Mucosa of descending colon (tissue), 3 donors: ENCODE results near the gene LOXL1. TPM values are rescaled to one million over a fixed set of nuclear protein-coding genes. Genes with fewer than 3 reads are reported as not detected.

Experiments
- ATAC-seq: fragments of 200-7000 bp; cut with Tn5 transposase; one replicate; pipeline ENCODE4 v1.9.1; 2020; ENCODE audit warnings: mild to moderate bottlenecking, moderate library complexity
- DNase-seq, 3 donors: peaks; one replicate each; pipeline ENCODE4 v3.0.0-alpha.2; 2020
- H3K36me3 ChIP-seq: fragments of 200-600 bp; one replicate; pipeline ENCODE4 v1.8.0; 2021; ENCODE audit warnings: low read depth, mild to moderate bottlenecking
- H3K4me1 ChIP-seq: fragments of 200-600 bp; one replicate; pipeline ENCODE4 v1.8.0; 2021; ENCODE audit warnings: low read depth, mild to moderate bottlenecking
- H3K4me3 ChIP-seq: fragments of 200-600 bp; one replicate; pipeline ENCODE4 v1.8.0; 2021; ENCODE audit warnings: mild to moderate bottlenecking
- H3K9me3 ChIP-seq: fragments of 200-600 bp; one replicate; pipeline ENCODE4 v1.8.0; 2021; ENCODE audit warnings: mild to moderate bottlenecking
- CTCF ChIP-seq: fragments of 200-600 bp; IDR thresholded peaks from one replicate; pipeline ENCODE4 v1.8.0; 2022; ENCODE audit warnings: antibody characterized with exemption, mild to moderate bottlenecking
- intact Hi-C, 2 donors: fragments of 100-400 bp; cut with DNase I in 1 of 2; cut with micrococcal nuclease in 1 of 2; formaldehyde crosslinking; loops; one replicate each; pipeline versions ENCODE4 v1.11.0 to v1.11.1; 2022; cut with DNase I, micrococcal nuclease
- total RNA-seq, 3 donors: library from RNA; stranded (reverse); fragmentation: NEBNext Ultra II Directional in 2 of 3; extraction: Animal tissue kit (Norgen Biotek cat#: 25700) in 2 of 3; gene quantifications; one replicate each; pipeline versions ENCODE4 v1.2.1 to v1.2.4, GENCODE V29; 2021 to 2023
- donor health status: DM: no; HTN: no; CAD: no; lungs with moderate emphysema.
- donor health status: DM: no; HTN: no; CAD: no.
- donor health status: DM: no; HTN: yes; CAD: no.

LOXL1 gene
- total RNA-seq, 3 donors from 2014 or later, result 0.87 to 7.9 (median 5.1) TPM

GRCh38 chr15:73908030-73908821 lies 18.0 kb upstream of the LOXL1 start:
- intact Hi-C loops, result no loop called here
- Histone ChIP-seq H3K9me3 (no peaks in the 10 kb centered on the region), H3K4me3 (no peak overlapping the region), H3K36me3 (no peaks in the 10 kb centered on the region), H3K4me1 (no peaks in the 10 kb centered on the region)
- ATAC-seq (peak; percentile 96), DNase-seq (peak; percentile 75 to 92 (median 85))
- peak; percentile 81 for TF ChIP-seq CTCF

GRCh38 chr15:73908822-73909122 lies 17.5 kb upstream of the LOXL1 start:
- TF ChIP-seq CTCF, result no peak
- DNase-seq, result no peak
- H3K4me3 ChIP-seq, result no peak overlapping the region
- intact Hi-C loops, result no loop called here
- no peaks in the 10 kb centered on the region for H3K36me3 ChIP-seq
- H3K4me1 ChIP-seq, result no peaks in the 10 kb centered on the region
- no peaks in the 10 kb centered on the region for H3K9me3 ChIP-seq
- no peak for ATAC-seq

- no peak for ATAC-seq
These were observed 16.6 kb upstream of the LOXL1 start for GRCh38 chr15:73909651-73910050.

GRCh38 chr15:73910522-73911303 lies 15.5 kb upstream of the LOXL1 start:
- intact Hi-C loops, result no loop called here
- DNase-seq (no peak), ATAC-seq (no peak)
- H3K9me3 ChIP-seq, result no peaks in the 10 kb centered on the region
- TF ChIP-seq CTCF, result no peak
- no peaks in the 10 kb centered on the region for H3K4me1 ChIP-seq
- H3K4me3 ChIP-seq, result no peak overlapping the region
- no peaks in the 10 kb centered on the region for H3K36me3 ChIP-seq

More at GRCh38 chr15:73909651-73910050, 16.6 kb upstream of the LOXL1 start:
- no peaks in the 10 kb centered on the region for H3K36me3 ChIP-seq
- H3K9me3 ChIP-seq, result no peaks in the 10 kb centered on the region
- no peak for TF ChIP-seq CTCF
- no peak overlapping the region for H3K4me3 ChIP-seq
- no peaks in the 10 kb centered on the region for H3K4me1 ChIP-seq
- DNase-seq, result no peak
- intact Hi-C loops, result no loop called here

- TF ChIP-seq CTCF, result no peak
- intact Hi-C loops, result no loop called here
- no peak for ATAC-seq
- H3K9me3 ChIP-seq, result no peaks in the 10 kb centered on the region
- no peaks in the 10 kb centered on the region for H3K36me3 ChIP-seq
- no peak for DNase-seq
- no peaks in the 10 kb centered on the region for H3K4me1 ChIP-seq
- no peak overlapping the region for H3K4me3 ChIP-seq
These were observed 14.1 kb upstream of the LOXL1 start for GRCh38 chr15:73912030-73912596.
